GM21390 (cell line): Measurements from ENCODE around the gene SLITRK4.

ENCODE experiments used
- ATAC-seq: cut with Tn5 transposase; IDR thresholded peaks from one replicate; pipeline ENCODE4 v1.9.1; 2021; ENCODE audit not compliant: unreplicated experiment

Gene SLITRK4, protein sequence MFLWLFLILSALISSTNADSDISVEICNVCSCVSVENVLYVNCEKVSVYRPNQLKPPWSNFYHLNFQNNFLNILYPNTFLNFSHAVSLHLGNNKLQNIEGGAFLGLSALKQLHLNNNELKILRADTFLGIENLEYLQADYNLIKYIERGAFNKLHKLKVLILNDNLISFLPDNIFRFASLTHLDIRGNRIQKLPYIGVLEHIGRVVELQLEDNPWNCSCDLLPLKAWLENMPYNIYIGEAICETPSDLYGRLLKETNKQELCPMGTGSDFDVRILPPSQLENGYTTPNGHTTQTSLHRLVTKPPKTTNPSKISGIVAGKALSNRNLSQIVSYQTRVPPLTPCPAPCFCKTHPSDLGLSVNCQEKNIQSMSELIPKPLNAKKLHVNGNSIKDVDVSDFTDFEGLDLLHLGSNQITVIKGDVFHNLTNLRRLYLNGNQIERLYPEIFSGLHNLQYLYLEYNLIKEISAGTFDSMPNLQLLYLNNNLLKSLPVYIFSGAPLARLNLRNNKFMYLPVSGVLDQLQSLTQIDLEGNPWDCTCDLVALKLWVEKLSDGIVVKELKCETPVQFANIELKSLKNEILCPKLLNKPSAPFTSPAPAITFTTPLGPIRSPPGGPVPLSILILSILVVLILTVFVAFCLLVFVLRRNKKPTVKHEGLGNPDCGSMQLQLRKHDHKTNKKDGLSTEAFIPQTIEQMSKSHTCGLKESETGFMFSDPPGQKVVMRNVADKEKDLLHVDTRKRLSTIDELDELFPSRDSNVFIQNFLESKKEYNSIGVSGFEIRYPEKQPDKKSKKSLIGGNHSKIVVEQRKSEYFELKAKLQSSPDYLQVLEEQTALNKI

DNA sequence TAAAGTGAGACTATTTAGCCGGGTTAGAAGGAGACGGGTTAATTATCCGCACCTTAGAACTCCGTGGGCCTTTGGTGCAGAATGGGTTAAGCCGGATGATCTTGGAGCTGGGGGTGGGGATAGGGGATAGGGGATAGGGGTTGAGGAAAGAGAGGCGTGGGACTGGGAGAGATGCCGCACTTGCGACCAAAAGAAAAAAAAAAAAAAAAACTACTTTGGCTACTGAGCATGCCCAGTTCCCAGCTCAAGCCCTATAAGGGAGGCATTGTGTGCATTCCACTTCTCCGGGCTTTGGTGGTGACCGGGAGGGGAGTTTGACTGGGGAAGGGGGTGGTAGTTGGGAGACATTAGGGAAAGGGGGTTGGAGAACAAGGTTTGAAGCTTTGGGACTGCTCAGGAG lies at the start of gene SLITRK4:
Gene SLITRK4 (minus strand): TSS at position 187 of the 400 bp plus-strand sequence. CDS start 4,993 bp downstream, outside the sequence.
- ATAC-seq = no peak

DNA sequence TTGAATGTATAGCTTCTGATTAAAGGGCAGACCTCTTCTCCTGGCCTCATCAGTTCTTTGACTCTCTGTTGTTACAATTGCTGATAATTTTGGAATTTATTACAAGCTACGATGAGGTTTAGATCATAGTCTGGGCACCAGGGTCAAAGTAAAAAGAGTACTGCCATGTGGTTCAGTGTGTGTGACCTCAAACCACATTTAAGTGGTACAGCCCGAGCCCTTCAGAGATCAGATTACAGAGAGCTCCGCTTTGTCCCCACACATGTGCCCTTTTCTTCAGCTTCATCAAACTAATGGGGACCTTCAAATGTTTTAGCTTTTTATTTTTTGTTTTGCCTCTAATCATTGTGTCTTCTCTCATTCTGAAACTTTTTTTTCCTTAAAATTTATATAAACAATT lies 47.6 kb upstream of the SLITRK4 start:
- ATAC-seq = no peak

DNA sequence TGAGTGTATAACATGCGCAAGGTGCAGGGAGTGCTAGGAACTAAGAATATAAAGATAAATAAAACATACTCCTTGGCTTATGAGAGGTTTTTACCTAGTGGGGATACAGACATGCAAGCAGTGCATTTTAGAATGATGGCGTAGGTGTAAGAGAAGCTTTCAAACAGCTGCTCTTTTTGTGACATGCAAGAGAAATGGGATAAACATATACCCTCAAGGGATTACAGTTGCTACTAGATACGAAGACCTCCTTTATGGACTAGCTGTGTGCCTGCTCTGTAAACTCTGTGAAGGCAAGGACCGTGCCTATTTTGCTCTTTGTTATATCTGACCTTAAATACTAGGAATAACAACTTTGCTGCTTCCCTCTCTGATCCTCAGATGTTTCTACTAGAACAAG lies 39.0 kb upstream of the SLITRK4 start:
- no peak for ATAC-seq

DNA sequence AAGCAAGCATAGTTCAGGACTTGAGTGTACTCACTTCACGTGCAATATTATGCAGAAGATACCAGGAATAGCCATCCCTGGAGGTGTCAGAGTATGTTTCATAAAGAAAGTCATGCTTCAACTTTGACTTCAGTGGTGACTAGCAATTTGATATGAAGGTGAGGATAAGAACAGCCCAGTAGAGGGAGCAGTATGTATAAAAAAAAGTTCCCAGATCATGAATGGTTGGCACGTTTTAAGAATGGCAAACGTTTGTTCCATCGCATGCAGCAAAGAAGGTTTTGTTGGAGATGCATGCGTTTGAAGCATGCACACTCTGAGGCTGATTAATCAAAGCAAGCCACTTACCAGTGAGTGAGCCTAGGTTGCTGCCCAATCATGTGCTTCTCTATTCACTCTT lies 33.5 kb upstream of the SLITRK4 start:
- ATAC-seq = no peak

DNA sequence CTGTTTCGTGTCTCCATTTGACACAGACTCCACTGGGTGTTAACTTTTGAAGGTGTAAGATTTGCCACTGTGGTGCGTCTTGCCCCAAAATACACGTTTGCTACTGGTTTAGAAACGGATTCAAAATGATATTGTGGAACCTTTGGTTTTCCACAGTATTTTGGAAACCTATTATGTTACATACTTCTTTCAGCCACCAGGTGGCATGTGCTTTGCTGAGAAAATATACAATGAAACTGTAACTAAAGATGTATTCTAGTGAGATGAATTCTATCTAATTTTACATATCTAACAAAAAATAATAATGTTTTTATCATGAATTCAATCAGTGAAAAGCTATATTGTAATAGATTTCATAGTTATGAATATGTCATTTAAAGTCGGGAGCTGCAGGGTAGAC lies 28.4 kb upstream of the SLITRK4 start:
- no peak for ATAC-seq

DNA sequence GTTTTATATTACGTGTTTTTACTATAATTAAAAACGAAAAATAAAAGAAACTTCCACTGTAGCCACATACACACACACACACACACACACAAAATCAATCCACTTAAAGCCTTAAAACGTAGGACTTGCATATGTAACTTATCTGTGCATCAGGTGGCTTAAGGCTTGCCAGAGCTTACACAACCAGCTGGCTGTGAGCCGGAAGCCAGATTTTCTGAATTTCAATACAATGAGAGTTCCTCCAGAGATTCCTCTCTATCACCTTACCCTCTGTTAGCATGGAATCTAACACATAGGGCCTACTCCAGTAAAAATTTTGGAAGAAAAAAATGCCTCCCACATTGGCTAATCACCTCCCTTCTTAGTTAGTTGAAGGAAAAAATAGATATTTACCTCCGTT lies 27.9 kb upstream of the SLITRK4 start:
- no peak for ATAC-seq

DNA sequence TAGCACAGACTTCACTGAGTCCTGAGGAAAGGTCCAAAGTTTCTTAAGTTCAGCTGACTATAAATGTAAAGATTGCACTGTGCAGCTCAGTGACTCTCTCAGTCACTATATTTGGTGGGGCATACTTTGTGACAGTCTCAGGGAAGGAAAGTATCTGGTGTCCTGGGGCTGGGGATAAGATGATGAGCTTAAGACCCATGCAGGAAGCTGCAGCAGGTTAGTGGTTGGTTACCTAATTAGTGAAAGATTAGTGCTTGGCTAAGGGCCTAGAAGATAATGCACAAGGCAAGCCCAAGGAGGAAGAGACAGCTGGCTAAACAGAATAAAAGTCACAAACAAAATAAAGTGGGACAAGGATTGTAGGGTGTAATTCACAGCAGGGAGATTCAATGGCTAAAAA lies 25.4 kb upstream of the SLITRK4 start:
- no peak for ATAC-seq

DNA sequence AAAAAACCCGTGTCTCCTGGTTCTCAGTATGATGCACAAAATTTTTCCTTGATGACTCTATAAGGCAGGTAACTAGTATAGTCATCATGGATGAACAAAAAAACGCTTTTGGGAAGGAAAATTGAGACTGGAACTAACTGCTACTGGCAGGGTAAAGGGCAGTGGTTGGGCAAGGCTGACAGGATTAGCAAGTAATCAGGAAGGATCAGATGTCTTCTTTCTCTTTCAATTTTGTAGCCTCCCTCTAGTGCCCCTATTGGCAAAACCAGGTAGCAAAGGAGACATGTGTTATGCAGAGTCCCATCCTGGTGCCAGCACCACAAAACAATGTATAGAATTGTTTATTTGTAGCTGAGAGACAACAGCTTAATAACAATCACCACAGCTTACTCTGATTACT lies 12.8 kb upstream of the SLITRK4 start:
- no peak for ATAC-seq

DNA sequence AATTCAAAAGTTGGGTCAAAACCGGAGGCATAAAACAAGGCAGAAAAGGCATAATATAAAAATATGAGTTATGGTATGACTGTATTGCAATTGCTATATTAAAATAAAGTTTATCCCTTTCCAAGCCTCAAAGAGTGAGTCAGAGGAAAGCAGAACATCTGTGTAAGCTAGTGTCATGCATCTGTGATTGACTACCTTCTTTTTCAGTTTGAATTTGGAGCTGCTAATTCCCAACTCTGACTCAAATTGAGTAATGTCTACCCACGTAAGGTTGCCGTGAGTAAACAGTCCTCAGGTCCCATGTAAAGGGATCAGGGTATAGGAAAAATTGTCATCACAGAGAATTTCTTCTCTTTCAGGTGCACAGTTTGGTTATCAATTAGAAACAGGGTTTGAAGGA lies 6.5 kb upstream of the SLITRK4 start:
- no peak for ATAC-seq

DNA sequence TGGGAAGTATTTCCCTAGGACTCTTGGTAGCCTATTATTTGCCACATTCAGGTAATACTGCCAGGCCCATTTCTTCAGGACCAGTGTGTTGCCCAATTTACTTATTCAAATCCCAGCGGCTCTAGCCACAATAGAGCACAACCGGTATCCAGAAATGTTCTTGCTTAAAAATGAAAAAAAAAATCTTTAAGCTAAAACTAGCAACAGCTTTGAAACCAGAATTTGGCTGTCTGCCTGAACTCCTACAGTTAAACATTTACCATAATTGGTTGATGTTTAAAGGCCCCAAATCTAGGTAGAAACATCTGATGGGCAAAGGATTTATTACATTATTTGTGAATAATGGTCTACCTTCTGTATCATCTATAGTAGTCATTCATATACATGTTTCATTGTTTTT lies 930 bp upstream of the SLITRK4 start:
- no peak for ATAC-seq

DNA sequence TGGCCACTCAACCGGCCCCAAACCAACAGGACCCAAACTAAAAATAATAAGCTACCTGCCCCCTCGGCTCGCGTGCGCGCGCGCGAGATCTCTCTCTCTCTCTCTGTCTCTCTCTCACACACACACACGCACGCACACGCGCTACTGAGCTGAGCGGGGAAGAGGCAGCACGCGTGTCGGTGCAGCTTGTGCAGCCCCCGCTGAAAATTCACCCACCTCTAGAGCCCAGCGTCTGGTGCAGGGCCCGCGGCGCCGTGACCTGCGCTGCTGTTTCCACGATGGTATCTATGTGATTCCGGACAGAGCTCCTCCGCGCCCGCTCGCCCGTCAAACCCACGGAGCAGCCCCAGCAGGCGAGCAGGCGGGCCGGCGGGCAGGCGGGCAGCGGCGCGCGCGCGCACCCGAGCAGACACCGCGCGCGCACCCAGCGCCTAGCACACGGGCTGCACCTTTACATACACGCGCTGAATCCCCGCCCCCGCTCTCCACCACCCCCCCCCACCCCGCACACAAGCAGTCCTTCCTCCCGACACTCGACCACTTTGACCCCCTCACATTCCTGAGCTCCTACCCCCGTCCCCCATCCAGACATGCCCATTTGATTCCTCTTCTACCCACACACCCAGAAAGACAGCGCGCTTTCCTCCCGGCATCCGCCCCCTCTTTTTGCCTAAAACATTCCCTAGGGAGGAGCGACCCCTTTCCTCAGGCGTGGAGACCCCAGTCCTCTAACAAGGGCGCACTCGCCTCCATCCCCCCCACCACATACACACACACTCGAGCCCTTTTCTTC lies 1.0 kb downstream of the SLITRK4 start:
- no peak for ATAC-seq

DNA sequence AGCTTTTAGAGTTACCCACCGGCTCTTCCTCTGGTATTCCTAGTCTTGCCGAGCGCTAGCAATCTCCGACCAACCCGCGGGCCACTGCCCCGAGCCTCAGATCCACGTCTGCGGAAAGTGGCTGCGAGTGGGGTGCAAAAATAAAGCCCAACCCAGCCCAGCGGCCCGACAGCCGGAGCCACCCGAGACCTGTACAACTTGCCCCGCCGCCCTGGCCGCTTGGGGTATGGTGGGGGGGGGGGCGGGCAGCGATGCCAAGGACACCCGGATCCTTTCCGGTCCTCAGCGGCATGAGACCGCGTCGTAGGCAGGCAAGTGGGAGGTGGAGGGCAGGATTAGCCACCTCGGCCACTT lies 1.6 kb downstream of the SLITRK4 start:
- ATAC-seq = no peak

DNA sequence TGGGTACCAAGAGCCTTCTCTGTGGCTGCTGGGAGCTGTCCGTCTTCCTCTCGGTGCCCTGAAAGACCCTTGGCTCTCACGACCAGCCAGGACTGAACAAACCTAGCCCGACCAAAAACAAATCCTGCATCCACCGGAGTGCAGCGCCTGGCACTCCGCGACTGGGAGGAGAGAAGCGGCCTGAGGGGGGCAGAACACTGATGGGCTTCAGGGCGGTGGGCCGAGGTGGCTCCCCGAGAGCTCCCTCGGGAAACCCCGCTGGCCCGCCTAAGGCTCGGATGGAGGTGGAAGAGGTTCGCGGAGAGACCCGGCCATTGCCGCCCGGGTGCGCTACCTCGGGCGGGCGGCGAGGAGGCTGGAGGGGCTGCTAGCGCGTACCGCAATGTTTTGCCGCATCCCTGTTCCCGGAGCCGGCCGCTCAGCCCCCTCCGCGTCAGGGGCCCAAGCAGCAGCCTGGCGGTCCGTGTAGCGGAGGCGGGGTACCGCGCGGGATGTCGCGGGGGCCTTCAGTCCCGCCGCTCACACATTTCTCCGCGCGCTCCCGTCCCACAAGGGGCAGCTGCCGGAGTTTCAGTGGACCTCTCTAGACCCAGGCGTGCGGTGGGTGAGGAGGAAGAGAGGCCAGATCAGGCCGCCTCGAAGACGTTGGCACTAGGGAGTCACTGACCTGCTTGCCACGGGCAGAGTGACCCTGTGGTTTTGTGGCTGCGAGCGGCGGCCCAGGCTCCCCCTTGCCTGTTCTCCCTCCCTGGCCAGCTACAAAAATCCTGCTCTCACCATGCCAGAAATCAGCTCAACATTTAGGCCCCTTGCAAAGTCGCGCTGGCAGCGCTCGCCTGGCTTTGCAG lies 2.2 kb downstream of the SLITRK4 start:
- no peak for ATAC-seq

DNA sequence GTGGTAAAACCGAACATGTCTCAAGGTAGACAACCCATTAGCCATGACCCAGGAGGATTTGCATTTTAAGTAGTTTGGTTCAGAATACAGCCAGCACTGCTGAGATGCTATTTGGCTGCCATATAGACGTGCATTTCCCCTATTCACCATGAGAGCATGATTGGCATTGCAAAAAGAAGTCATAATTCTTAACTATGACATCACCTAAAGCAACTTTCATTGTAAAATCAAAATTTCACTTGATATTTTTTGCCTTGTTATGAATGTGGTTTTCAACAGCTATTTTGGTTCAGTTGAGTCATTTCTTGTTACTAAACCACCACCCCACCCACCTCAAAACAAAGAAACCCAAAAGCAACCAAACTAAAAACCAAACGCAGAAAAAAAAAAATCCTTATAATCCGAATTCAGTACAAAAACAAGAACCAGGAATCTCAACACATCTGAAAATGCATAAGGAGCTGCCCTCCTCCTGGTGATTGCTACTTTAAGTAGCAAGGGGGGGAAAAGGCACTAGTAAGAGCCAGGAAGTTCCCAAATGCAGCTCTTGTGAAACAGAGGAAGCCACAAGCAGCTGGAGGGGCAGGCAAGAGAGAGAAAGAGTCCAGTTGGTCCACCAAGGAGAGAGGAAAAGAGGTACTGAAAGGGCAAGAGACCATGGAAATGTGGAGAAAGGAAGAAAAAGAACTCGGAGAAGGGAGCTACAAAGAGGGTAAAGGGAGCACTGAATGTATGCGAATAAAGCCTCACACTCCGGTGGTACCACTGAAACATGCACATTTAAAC lies 3.1 kb downstream of the SLITRK4 start:
- ATAC-seq = no peak

DNA sequence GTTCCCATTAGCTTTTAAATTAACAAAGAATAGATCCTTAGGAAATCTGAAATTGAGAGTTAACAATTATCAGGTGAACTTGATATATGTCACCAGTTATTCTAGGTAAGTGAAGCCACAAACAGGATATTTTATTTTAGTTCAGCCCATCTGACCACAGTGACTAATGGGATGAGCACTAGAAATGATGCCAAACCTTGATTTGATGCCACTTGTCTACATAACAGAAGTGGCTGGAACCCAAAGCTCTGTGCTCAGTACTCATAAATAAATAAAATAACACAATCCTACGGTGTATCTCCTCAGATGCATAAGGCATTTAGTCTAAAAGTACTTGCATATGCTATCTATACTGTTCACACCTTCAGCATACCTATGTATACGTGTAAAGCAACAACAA lies 12.2 kb downstream of the SLITRK4 start:
- no peak for ATAC-seq

DNA sequence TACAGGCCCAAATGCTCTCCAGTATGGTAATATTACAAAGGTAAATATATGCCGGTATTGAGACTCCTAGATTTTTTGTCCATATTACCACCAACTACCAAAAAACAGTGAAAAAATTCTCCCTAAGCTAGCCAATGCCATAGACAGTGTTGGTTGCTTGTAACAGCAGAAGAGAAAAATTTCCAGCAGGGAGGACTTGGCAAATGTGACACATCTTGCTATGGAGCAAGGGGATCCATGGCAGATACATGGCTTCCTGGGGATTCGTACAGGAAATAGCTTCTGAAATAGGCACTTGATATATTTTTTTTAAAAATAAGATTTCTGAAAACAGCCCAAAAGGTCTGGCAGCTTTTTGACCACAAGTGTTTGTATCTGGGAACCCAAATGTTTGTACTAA lies 14.6 kb downstream of the SLITRK4 start:
- ATAC-seq = no peak

DNA sequence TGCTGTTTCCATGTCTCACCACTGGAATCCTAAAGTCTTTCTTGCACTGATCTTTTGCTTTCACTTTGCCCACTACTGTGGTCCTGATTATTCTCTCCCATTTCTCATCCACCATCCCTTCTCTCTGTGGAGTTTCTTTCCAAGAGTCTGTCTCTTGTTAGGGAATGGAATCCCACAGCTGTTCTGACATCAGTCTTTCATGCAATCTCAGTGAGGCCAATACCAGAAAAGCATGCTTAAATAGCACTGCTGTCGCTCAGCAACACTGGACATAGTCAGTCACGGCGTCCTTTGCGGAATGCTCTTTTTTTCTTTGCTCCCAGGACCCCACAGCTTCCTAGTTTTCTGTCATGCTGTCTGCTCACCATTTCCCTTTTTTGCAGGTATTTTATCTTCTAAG lies 20.1 kb downstream of the SLITRK4 start:
- no peak for ATAC-seq

DNA sequence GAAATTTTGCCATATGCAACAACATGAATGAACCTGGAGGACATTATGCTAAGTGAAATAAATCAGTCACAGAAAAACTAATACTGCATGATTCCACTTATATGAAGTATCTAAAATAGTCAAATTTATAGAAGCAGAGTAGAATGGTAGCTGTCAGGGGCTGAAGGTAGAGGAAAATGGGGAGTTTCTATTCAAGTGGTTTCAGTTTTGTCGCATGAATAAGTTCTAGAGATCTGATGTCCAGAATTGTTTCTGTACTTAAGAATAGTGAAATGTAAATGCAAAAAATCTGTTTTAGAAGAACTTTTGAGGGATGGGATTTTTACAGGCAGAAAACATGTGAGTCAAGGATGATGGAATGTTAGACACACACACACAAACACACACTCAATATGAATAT lies 34.1 kb downstream of the SLITRK4 start:
- ATAC-seq = no peak

DNA sequence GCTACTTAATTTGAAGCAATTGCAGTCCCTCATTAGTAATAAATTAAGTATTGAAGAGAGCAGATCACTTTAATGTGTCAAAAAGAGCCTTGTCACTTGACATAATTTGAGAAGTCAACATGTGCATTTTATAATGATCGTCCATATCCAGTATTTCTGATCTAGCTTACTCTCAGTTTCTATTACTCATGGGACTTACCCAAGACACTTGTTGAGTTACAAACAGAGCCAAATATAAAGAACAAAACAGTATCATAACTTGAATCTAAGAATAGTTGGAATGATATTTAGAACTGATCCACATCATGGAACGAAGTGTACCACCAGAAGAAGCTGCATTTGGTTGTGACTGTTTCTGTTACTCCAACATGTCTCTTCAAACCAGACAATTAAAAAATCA lies 54.7 kb downstream of the SLITRK4 start:
- no peak for ATAC-seq

DNA sequence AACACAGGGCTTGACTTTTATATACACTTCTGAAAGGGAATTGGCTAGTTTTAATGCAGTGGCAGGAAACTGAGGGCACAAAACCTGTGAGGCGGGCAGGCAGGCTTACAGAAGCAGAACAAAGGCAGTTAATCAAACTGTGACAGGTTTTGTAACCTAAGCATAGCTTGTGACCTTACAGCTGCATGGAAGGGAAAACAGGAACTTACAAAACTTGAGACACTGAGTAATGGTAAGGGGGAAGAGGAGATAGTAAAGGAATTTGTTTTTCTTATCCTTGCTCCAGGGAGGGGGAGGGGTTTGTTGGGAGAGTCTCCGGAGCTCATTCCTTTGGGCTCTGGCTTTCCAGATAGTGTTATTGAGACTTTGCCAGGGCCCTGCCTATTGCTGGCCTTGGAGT lies 55.6 kb downstream of the SLITRK4 start:
- ATAC-seq = no peak
